Mesendoderm (in vitro differentiated cells): Measurements from ENCODE around the gene RIC8B.

Source experiments
- DNase-seq: peaks from one replicate; pipeline ENCODE4 v3.0.0; 2013
- H2AK5ac ChIP-seq: 2 replicates; pipeline ENCODE4 v1.6.1; 2013; ENCODE audit warnings: low read length, inconsistent platforms
- H2BK120ac ChIP-seq: 2 replicates; pipeline ENCODE4 v1.6.1; 2013; ENCODE audit warnings: low read depth, mild to moderate bottlenecking, low read length, moderate library complexity, mixed read lengths
- H2BK15ac ChIP-seq: replicated peaks from 2 replicates; pipeline ENCODE4 v1.6.1; 2013; ENCODE audit warnings: low read depth, mild to moderate bottlenecking, moderate library complexity
- H2BK5ac ChIP-seq: 2 replicates; pipeline ENCODE4 v1.6.1; 2013; ENCODE audit warnings: low read length, inconsistent platforms
- H3K18ac ChIP-seq: 2 replicates; pipeline ENCODE4 v1.6.1; 2013; ENCODE audit warnings: mild to moderate bottlenecking, low read length, mixed read lengths
- H3K23ac ChIP-seq: one replicate; pipeline ENCODE4 v1.6.1; 2013; ENCODE audit warnings: low read length
- H3K27ac ChIP-seq: 2 replicates; pipeline ENCODE4 v1.5.1; 2013; ENCODE audit warnings: low read depth, mild to moderate bottlenecking, inconsistent platforms, low read length, moderate library complexity
- H3K27me3 ChIP-seq: 2 replicates; pipeline ENCODE4 v1.6.1; 2013; ENCODE audit warnings: low read length, control low read depth, mild to moderate bottlenecking, inconsistent platforms; ENCODE audit not compliant: insufficient read depth, poor library complexity
- H3K36me3 ChIP-seq: 2 replicates; pipeline ENCODE4 v1.6.1; 2013; ENCODE audit warnings: low read length, inconsistent platforms; ENCODE audit not compliant: control insufficient read depth, insufficient read depth
- H3K4ac ChIP-seq: one replicate; pipeline ENCODE4 v1.6.1; 2013; ENCODE audit warnings: low read depth, mild to moderate bottlenecking, low read length, moderate library complexity
- H3K4me1 ChIP-seq: 2 replicates; pipeline ENCODE4 v1.6.1; 2013; ENCODE audit warnings: low read depth, low read length, inconsistent platforms; ENCODE audit not compliant: control insufficient read depth
- H3K4me2 ChIP-seq: 2 replicates; pipeline ENCODE4 v1.6.1; 2013; ENCODE audit warnings: low read length
- H3K4me3 ChIP-seq: 2 replicates; pipeline ENCODE4 v1.5.1; 2013; ENCODE audit warnings: mild to moderate bottlenecking, low read length
- H3K56ac ChIP-seq: one replicate; pipeline ENCODE4 v1.6.1; 2013; ENCODE audit warnings: low read length
- H3K79me1 ChIP-seq: 2 replicates; pipeline ENCODE4 v1.6.1; 2013; ENCODE audit warnings: low read length, inconsistent platforms
- H3K79me2 ChIP-seq: 2 replicates; pipeline ENCODE4 v1.6.1; 2013; ENCODE audit warnings: mild to moderate bottlenecking, low read length; ENCODE audit not compliant: control insufficient read depth, insufficient read depth
- H3K9ac ChIP-seq: 2 replicates; pipeline ENCODE4 v1.6.1; 2013; ENCODE audit warnings: low read length, inconsistent platforms
- H4K5ac ChIP-seq: one replicate; pipeline ENCODE4 v1.6.1; 2013; ENCODE audit warnings: low read length
- H4K8ac ChIP-seq: one replicate; pipeline ENCODE4 v1.6.1; 2013; ENCODE audit warnings: low read depth, mild to moderate bottlenecking, control low read depth, low read length, moderate library complexity
- WGBS: extraction: QIAGEN DNeasy Blood & Tissue Kit; methylation state at CpG from one replicate; pipeline ENCODE4 v1.1.7; 2013; ENCODE audit warnings: low lambda C conversion rate, missing lambda C conversion rate; ENCODE audit not compliant: insufficient coverage; ENCODE audit errors: extremely low coverage; 5-methylcytosine and 5-hydroxymethylcytosine counted together

Gene RIC8B

GRCh38 chr12:106753526-106753925, 21.0 kb upstream of the RIC8B start:
- Histone ChIP-seq H3K27me3 (no peaks in the 10 kb centered on the region), H3K79me1 (no peaks in the 10 kb centered on the region)
- WGBS, result no CpG with 5 or more reads among the region's 7 CpGs

GRCh38 chr12:106754331-106754730, 20.2 kb upstream of the RIC8B start:
- Histone ChIP-seq H3K9ac (no peak overlapping the region), H3K4ac (no peak overlapping the region), H3K79me1 (no peaks in the 10 kb centered on the region), H3K4me3 (no peak overlapping the region), H3K27me3 (no peaks in the 10 kb centered on the region), H2BK15ac (no peak overlapping the region), H2BK120ac (no peak overlapping the region), H4K8ac (no peak overlapping the region), H3K18ac (no peak overlapping the region), H3K27ac (no peak overlapping the region), H4K5ac (no peak overlapping the region), H3K56ac (no peak overlapping the region), H2AK5ac (no peak overlapping the region), H3K4me1 (no peaks in the 10 kb centered on the region), H3K79me2 (no peaks in the 10 kb centered on the region), H2BK5ac (no peak overlapping the region), H3K23ac (no peak overlapping the region), H3K36me3 (no peaks in the 10 kb centered on the region), H3K4me2 (no peak overlapping the region)
- no CpG with 5 or more reads among the region's 1 CpG for WGBS
- DNase-seq, result no peak

More at GRCh38 chr12:106753526-106753925, 21.0 kb upstream of the RIC8B start:
- no peaks in the 10 kb centered on the region for H3K36me3 ChIP-seq
- no peak for DNase-seq
- no peak overlapping the region for H2BK120ac ChIP-seq
- no peak overlapping the region for H4K8ac ChIP-seq
- no peak overlapping the region for H3K4me3 ChIP-seq
- no peaks in the 10 kb centered on the region for H3K4me1 ChIP-seq
- H3K9ac ChIP-seq, result no peak overlapping the region
- no peak overlapping the region for H3K27ac ChIP-seq
- H2BK5ac ChIP-seq, result no peak overlapping the region
- H2AK5ac ChIP-seq, result no peak overlapping the region
- H3K4me2 ChIP-seq, result no peak overlapping the region
- H3K18ac ChIP-seq, result no peak overlapping the region
- no peak overlapping the region for H4K5ac ChIP-seq
- no peak overlapping the region for H3K23ac ChIP-seq
- H3K4ac ChIP-seq, result no peak overlapping the region
- H2BK15ac ChIP-seq, result no peak overlapping the region
- H3K79me2 ChIP-seq, result no peaks in the 10 kb centered on the region
- H3K56ac ChIP-seq, result no peak overlapping the region

DNA sequence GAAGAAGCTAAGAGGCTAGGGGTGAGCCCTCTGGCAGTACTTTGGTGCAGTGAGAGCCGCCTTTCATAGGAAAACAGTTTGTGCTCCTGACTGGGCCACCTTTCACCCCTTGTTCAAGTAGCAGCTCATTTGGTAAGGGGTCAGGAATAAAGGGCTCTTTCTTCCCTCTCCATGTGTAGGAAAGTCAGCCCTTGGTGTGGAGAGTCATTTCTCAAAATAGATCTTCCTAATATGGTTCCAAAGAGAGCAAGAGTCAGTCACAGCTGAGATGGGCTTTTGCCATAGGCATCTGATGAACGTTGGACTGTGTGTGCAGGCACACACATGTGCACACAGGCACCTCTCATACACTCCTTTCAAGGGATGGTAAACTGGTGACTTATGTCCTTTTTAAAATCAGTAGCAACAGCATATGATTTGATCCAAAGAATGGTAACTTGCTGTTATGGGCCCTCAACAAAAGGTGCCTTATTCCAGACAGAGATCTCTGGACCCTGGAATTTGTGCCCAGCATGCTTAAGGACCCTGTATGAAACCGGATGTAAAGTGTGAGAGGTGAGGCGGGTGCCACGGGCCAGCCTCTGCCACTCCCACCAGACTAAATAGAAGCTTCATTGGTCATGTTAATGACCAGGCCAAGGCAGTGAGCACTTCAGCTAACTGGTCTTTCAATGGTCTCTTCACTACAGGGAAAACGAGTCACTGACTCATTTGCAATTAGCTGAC, 16.7 kb upstream of the RIC8B start:
- H3K79me1 ChIP-seq, result no peaks in the 10 kb centered on the region
- H2BK15ac ChIP-seq, result no peak overlapping the region
- H3K9ac ChIP-seq, result no peak overlapping the region
- no peaks in the 10 kb centered on the region for H3K27me3 ChIP-seq
- H2BK5ac ChIP-seq, result no peak overlapping the region
- no peak overlapping the region for H3K23ac ChIP-seq
- H4K8ac ChIP-seq, result no peak overlapping the region
- no peak overlapping the region for H3K4me2 ChIP-seq
- WGBS, result no CpG with 5 or more reads among the region's 6 CpGs
- H3K79me2 ChIP-seq, result no peaks in the 10 kb centered on the region
- H4K5ac ChIP-seq, result no peak overlapping the region
- no peak overlapping the region for H3K27ac ChIP-seq
- H3K56ac ChIP-seq, result no peak overlapping the region
- no peak overlapping the region for H2BK120ac ChIP-seq
- H3K36me3 ChIP-seq, result no peaks in the 10 kb centered on the region
- H3K4me1 ChIP-seq, result peaks cover 7% of the 10 kb centered on the region
- no peak overlapping the region for H3K4ac ChIP-seq
- no peak overlapping the region for H3K18ac ChIP-seq
- no peak overlapping the region for H3K4me3 ChIP-seq
- no peak for DNase-seq
- H2AK5ac ChIP-seq, result no peak overlapping the region

GRCh38 chr12:106758349-106759110, 16.0 kb upstream of the RIC8B start:
- H4K8ac ChIP-seq, result no peak overlapping the region
- H3K56ac ChIP-seq, result no peak overlapping the region
- H4K5ac ChIP-seq, result no peak overlapping the region
- H3K27me3 ChIP-seq, result no peaks in the 10 kb centered on the region
- no peak overlapping the region for H2BK5ac ChIP-seq
- H3K23ac ChIP-seq, result no peak overlapping the region
- H3K18ac ChIP-seq, result no peak overlapping the region
- no peak overlapping the region for H2BK15ac ChIP-seq
- H3K79me2 ChIP-seq, result no peaks in the 10 kb centered on the region
- H3K27ac ChIP-seq, result no peak overlapping the region
- H3K4ac ChIP-seq, result no peak overlapping the region
- no peak overlapping the region for H2AK5ac ChIP-seq
- no peaks in the 10 kb centered on the region for H3K36me3 ChIP-seq
- no peak overlapping the region for H3K4me2 ChIP-seq
- H3K79me1 ChIP-seq, result no peaks in the 10 kb centered on the region
- H3K4me1 ChIP-seq, result peaks cover 7% of the 10 kb centered on the region
- DNase-seq, result no peak
- no CpG with 5 or more reads among the region's 7 CpGs for WGBS
- no peak overlapping the region for H3K9ac ChIP-seq
- no peak overlapping the region for H3K4me3 ChIP-seq
- H2BK120ac ChIP-seq, result no peak overlapping the region

- Histone ChIP-seq H2BK15ac (no peak overlapping the region), H3K18ac (no peak overlapping the region), H3K4me3 (no peak overlapping the region), H2BK120ac (no peak overlapping the region), H3K9ac (no peak overlapping the region), H3K23ac (no peak overlapping the region), H3K27me3 (no peaks in the 10 kb centered on the region), H3K79me1 (no peaks in the 10 kb centered on the region), H4K5ac (no peak overlapping the region), H3K4me2 (no peak overlapping the region), H3K79me2 (no peaks in the 10 kb centered on the region), H3K27ac (no peak overlapping the region), H3K4me1 (peaks cover 7% of the 10 kb centered on the region), H3K36me3 (no peaks in the 10 kb centered on the region), H2AK5ac (no peak overlapping the region), H3K4ac (no peak overlapping the region), H4K8ac (no peak overlapping the region), H2BK5ac (peak overlapping the region; percentile 11), H3K56ac (no peak overlapping the region)
- no CpG with 5 or more reads among the region's 7 CpGs for WGBS
- DNase-seq, result no peak
Measured at GRCh38 chr12:106759526-106760183, 14.8 kb upstream of the RIC8B start.
